Measurements from ENCODE around the gene IL32.
"Not testable (repeated sequence)": the region's sequence is repeated elsewhere in the genome, so short reads cannot be mapped to it uniquely, and the experiment has no call there.

IL32 gene

DNA sequence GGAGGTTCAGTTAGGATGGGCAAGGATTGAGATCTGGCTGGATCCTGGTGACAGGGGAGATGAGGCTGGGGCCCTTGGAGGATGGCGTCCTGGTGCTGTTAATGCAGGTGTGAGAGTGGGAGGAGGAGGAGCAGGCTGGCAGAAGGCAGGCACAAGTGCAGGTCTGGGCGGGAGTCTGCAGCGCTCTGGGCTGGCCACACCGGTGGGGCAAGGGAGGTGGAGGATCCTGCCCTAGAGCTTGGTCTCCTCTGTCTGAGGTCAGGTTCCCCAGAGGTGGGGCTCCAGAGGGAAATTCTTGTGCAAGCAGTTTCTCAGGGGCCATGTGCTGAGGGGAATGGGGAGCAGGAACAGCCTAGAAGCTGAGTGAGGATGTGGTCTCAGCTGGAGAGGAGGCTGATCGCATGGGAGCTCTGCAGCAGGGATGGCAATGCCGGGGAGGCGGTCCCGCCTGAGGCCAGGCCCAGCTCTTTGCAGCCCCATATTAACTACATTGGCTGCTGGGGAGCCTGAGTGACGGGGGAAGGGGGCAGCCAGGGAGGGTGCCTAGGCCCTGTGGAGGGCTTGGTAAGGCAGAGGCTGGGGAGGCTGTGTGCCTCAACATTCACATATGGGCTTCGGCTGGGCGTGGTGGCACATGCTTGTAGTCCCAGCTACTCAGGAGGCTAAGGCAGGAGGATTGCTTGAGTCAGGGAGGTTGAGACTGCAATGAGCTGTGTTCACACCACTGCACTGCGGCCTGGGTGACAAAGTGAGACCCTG is 12.7 kb upstream of the IL32 start:
- not testable (repeated sequence) for DNase-seq

DNA sequence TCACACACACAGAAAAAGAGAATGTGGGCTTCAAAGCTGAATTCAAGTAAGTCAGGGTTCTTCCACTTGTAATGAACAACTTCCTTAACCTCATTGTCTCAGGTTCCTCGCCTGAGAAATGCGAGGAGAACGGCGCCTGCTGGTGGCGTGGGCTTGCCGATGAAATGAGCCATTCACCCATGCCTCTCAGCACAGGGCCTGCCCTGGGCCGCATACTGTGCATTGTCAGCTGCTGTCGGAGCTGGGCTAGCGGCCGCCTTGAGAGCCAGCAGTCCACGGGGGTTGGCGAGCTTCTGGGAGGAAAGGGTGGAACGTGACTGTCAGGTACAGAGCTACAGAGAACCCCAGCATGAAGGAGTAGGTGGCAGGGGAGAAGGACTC is 12.1 kb upstream of the IL32 start:
- DNase-seq, result not testable (repeated sequence)

DNA sequence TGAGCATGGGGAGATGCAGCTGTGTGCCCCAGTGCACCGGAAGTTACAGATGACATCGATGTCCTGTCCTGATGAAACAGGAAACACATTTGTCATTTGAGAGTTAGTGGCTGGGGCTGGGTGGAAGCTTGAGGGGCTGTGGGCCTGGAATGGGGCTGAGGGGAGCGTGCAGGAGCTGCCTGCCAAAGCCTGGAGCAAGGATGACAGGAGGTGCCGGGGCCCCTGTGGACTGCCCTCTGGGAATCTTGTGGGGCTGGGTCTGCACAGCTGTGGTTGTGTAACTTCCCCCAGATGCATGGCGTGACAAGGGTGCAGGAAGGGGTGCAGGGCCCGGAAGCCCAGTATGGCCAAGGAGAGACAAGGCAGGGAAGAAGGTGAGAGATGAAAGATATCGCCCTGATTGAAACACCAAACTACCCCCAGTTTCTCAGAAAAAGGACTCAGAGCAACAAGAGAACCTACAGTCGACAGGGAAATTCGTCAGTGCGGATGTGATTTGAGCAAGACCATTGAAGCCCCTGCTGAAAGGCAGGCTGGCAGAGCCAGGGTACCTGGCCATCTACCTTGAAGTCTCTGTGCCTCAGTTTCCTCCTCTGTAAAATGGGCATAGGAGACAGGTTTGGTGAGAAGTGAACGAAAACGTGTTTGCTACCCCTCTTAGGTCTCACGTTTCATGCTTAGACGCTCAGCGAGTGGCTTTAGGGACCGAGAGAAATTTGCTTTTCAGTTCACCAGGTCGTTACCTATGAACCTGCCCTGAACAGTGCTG is 10.3 kb upstream of the IL32 start:
- DNase-seq, result no peak

DNA sequence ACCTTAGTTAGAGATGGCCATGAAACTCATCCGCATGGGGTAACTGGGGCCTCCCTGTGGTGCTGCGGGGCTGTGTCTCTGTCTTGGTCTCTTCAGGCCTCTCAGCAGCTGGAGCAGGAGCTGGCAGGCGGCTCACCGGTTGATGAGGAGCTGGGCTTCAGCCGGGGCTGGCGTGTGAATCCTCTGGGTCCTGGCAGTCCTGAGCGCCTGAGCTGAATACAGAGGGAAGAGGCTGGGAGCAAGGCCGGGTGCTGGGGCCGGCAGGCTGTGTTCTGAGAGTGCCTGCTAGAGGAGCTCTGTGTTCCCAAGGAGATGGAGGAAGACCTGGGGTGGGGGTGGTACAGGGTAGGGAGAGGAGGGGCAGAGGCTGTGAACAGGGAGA is 9.7 kb upstream of the IL32 start:
- not testable (repeated sequence) for DNase-seq

DNA sequence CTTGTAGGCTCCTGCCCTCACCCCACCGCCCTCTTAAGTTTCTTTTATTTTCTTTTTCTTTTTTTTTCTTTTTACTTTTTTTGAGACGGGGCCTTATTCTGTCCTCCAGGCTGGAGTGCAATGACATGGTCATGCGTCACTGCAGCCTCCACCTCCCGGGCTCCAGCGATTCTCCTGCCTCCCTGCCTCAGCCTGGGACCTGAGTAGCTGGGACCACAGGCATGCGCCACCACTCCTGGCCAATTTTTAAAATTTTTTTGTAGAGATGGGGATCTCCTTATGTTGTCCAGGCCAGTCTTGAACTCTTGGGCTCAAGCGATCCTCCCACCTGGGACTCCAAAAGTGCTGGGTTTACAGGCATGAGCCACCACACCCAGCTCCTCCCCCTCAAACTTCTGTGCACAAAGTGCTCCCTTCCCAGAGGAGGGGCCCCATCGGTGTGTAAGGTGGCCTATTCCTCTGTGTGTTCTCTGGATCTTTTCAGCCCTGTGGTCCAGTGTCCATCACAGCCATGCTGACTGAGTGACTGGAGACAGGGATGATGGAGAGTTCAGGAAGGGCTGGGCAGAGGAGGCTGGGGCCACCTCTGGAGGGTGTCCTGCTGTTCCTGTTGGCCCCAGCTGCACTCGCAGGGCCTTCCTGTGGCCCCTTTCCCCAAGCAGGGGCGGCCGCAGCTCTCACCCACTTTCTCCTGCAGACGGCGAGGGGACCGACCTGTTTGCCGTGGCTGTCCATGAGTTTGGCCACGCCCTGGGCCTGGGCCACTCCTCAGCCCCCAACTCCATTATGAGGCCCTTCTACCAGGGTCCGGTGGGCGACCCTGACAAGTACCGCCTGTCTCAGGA is 8.9 kb upstream of the IL32 start:
- DNase-seq, result no peak

DNA sequence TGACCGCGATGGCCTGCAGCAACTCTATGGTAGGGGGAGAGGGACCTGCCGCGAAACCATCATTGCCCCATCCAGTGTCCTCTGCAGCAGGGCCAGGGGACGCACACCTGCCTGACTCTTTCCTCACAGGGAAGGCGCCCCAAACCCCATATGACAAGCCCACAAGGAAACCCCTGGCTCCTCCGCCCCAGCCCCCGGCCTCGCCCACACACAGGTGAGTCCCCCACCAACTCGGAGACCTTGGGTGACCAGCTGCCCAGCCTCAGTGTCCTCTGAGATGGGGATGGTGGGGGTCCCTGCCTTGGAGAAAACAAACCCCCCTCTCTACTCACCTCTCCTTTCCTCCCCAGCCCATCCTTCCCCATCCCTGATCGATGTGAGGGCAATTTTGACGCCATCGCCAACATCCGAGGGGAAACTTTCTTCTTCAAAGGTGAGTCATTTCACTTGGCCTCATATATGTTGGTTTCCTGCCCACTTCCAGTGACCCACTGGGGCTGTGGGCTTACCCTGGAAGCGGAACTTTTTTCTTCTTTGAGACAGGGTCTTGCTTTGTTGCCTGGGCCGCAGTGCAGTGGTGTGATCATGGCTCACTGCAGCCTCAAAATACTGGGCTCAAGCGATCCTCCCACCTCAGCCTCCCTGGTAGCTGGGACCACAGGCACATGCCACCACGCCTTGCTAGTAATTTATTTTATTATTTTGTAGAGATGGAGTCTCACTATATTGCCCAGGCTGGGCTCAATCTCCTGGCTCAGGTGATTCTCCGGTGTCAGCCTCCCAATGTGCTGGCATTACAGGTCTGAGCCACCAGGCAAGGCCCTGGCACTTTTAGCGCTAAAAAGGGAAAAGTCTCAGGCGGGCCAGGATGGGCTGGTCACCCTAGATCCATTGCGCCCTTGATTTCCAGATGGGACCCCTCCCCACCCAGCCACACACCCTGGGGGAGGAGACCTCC is 8.0 kb upstream of the IL32 start:
- no peak for DNase-seq

DNA sequence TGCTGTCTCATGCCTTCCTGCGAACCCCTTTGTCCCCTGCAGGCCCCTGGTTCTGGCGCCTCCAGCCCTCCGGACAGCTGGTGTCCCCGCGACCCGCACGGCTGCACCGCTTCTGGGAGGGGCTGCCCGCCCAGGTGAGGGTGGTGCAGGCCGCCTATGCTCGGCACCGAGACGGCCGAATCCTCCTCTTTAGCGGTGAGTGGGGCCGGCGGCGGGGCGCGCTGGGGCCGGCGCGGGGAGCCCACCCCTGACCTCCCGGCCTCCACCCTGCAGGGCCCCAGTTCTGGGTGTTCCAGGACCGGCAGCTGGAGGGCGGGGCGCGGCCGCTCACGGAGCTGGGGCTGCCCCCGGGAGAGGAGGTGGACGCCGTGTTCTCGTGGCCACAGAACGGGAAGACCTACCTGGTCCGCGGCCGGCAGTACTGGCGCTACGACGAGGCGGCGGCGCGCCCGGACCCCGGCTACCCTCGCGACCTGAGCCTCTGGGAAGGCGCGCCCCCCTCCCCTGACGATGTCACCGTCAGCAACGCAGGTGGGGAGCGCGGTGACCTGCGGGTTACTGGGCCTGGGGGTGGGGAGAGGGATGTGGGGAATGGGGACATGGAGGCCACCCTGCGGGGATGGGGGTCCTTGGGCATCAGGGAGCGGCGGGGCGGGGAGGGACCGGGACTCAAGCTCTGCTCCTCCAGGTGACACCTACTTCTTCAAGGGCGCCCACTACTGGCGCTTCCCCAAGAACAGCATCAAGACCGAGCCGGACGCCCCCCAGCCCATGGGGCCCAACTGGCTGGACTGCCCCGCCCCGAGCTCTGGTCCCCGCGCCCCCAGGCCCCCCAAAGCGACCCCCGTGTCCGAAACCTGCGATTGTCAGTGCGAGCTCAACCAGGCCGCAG is 7.1 kb upstream of the IL32 start:
- peak; percentile 41 for DNase-seq

DNA sequence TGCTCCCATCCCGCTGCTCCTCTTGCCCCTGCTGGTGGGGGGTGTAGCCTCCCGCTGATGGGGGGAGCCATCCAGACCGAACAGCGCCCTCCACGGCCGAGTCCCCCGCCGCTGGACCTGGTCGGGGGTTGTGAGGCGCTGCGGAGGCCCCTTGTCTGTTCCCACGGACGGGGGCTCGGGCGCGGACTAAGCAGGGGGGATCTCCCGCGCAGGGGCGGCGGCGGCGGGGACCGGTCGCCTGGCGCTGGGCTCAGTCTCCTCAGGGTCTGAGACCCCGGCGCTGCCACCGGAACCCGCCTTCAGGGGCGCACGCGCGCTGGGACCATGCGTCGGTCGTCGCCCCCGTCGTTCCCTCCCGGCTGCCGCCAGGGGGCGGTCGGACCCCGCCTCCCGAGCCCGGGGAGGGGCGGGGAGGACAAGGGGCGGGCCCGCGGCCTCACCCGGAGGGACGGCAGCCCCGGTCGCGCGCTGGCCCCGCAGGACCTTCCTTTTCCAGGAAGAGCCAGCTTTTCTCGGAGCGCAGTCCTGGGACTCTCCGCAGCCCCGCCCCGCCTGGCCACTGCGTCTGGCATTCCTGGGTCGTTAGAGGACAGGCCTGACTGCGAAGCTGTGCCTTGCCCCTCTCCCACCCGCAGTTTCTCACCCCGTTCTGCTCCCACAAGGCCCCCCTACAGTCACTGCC is 6.3 kb upstream of the IL32 start:
- DNase-seq, result peak; percentile 81

DNA sequence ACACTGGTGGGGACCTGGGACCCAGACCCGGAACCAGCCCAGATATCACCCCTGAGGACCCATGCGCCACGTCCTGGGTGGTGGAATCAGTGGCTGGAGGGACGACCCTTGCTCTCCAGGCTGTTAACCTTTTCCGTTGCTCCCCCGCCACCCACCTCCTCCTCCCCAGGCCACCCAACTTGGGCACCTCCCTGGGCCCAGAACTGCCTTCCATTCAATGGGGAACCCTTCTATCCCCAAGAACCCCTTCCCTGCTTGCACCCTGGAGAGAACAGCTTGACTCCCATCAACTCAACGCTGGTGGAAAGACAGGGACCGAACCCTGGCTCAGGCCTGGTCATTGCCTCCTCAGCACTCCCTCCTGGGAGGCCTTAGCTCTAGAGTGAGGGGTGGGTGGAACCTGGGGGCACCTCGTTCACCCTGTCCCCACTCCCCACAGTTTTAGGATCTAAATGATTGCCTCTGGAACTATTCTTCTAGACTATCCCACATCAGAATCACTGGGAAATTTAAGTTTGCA is 5.7 kb upstream of the IL32 start:
- no peak for DNase-seq

DNA sequence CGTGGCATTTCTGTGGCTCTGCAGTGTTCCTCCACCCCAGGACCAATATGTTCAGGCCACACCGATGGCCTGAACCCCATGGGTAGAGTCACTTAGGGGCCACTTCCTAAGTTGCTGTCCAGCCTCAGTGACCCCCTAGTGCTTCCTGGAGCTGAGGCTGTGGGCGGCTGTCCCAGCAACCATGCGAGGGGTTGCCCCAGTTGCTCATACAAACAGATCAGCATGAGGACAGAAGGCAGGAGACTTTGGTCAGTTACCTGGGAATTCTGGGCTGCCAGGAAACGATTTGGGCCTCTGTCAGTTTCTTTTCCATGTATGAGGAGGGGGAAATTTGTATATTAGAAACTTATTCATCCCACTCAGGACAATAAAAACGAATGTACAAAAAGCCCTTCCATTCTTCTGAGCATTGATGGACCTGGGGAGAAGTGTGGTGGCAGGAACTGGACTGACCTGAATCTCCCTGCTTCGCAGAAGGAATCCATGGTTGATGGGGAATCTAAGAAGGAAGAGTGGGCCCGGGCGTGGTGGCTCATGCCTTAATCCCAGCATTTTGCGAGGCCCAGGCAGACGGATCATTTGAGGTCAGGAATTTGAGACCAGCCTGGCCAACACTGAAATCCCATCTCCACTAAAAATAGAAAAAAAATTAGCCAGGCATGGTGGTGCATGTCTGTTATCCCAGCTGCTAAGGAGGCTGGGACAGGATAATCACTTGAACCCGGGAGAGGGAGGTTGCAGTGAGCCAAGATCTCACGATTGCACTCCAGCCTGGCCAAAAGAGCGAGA is 4.9 kb upstream of the IL32 start:
- DNase-seq, result no peak

DNA sequence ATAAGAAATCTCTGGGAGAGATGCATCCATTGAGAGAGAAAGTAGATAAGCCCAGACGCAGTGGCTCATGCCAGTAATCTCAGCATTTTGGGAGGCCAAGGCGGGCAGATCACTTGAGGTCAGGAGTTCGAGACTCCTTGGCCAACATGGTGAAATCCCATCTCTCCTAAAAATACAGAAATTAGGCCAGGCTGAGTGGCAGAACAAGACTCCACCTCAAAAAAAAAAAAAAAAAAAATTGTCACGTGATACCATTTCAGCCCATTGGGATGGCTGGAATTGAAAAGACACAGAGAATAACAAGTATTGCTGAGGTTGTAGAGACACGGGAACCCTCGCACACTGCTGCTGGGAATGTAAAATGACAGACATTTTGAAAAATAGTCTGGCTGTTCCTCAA is 2.9 kb upstream of the IL32 start:
- DNase-seq, result no peak

DNA sequence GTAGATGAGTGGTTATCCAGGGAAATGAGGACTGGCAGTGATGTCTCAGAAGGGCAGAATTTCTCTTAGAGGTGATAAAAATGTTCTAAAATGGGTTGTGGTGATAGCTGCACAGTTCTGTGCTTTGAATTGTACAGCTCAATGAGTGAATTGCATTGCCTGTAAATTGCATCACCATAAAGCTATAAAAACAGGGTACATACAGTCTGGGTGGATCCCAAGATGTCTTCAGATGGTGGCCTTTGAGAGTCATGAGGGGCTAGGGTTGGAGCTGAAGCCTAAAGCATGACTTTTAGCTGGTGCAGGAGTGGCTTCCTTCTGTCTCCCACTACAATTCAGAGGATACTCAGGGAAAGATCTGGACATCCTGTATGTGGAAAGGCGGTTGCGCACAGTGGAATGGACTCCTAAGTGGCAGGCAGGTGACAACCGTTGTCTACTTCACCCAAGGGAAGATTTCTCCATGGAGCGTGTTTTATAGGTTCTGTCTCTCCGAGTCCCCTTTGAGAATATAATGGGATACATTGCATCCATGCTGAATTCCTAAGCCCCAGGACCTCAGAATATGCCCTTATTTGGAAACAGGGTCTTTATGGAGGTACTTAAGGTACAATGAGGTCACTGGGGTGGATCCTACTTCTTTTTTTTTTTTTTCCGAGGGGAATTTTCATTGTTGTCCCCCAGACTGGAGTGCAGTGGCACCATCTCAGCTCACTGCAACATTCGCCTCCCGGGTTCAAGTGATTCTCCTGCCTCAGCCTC is 1.6 kb upstream of the IL32 start:
- DNase-seq, result no peak

DNA sequence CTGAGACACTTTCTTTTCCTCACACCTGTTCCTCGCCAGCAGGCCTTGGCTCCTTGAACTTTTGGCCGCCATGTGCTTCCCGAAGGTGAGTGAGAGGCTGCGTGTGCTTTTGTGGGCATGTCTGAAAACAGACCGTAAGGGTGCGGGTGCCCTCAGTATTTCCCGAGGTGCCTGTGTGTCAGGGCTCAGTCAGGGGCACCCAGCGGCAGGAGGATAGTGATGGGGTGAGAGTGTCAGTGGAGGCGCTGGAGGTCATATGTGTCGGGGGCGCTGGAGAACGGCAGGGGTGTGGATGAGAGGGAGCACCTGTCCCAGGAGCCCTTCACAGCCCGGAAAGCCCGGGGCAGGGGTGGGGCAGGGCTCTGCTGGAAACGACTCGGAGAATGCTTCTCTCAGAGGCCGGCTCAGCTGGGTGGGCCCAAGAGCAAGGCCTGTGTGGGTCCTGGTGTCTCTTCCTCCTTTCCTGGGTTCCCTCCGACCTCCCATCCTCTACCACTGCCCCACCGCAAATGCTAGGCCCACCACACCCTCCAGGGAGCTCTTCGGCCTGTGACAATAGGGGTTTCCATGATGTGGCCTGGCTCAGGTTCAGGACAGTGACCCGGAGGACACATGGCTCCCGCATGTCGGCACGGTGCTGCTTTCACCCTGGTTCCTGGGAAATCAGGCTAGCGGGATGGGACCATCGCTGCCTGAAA is 451 bp downstream of the IL32 start:
- DNase-seq, result no peak

DNA sequence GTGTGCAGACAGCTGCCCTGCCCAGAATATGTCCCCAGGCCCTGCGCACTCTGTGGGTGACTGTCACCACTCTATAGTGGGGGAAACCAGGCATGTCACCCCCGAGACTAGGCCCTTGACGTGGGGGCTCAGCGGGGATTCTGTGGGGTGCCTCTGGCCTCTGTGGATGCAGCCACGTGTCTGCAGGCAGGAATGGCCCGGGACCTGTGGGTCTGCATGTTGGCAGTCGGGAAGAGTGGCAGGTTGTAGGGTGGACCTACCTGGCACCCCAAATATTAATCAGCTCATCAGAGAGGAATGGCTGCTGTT is 954 bp downstream of the IL32 start:
- DNase-seq, result no peak

DNA sequence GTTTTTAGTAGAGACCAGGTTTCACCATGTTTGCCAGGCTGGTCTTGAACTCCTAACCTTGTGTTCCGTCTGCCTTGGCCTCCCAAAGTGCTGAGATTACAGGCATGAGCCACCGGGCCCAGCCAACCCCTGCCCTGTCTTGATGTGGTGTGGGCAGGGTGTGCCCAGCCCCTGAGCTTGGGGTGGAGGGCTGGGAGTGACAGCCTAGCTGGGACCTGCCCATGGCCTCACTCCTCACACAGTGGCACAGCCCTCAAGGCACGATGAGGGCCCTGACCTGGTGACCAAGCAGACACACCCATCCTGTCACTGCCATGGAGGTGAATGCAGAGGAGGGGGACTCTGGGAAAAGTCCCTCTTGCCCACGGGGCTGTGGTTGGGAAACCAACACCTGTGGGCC is 3.0 kb downstream of the IL32 start:
- DNase-seq, result no peak

DNA sequence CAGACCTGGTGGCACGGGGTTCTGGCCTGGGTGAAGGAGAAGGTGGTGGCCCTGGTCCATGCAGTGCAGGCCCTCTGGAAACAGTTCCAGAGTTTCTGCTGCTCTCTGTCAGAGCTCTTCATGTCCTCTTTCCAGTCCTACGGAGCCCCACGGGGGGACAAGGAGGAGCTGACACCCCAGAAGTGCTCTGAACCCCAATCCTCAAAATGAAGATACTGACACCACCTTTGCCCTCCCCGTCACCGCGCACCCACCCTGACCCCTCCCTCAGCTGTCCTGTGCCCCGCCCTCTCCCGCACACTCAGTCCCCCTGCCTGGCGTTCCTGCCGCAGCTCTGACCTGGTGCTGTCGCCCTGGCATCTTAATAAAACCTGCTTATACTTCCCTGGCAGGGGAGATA is 3.7 kb downstream of the IL32 start:
- not testable (repeated sequence) for DNase-seq

DNA sequence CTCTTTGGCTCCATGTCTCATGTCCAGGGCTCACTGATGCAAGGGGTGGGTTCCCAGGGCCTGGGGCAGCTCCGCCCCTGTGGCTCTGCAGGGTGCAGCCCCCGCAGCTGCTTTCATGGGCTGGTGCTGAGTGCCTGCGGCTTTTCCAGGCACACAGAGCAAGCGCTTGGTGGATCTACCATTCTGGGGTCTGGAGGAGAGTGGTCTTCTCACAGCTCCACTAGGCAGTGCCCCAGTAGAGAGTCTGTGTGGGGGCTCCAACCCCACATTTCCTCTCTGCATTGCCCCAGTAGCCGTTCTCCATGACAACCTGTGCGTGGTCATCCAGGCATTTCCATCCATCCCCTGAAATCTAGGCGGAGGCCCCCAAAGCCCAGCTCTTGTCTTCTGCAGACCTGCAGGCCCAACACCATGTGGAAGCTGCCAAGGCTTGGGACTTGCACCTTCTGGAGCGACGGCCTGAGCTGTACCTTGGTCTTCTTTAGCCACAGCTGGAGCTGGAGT is 5.2 kb downstream of the IL32 start:
- DNase-seq, result no peak

DNA sequence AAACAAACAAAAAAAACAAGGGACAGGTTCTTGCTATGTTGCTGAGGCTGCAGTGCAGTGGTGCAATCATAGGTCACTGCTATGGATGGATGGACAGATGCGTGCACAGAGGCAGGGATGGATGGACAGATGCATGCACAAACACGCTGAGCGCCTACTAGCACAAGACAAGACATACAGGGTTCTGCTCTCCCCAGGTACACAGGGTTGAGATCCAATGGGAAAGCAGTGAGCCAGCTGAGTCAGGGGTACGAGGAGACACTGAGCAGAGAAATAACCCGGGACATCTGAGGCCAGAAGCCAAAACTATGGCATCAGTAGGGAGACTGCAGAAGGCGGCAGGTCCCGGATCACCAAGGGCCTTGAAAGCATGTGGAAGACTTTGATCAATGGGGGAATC is 6.2 kb downstream of the IL32 start:
- no peak for DNase-seq

Data from effector CD8-positive, alpha-beta T cell (primary cell).